Fibroblast of peridontal ligament (primary cell): ENCODE results near the gene TEX22.

ENCODE experiments used
- DNase-seq: peaks from one replicate; pipeline ENCODE4 v3.0.0-alpha.2; 2010; ENCODE audit errors: extremely low read depth

Gene TEX22

GRCh38 chr14:105456736-105457617, 58.6 kb downstream of the TEX22 start:
- no peak for DNase-seq

GRCh38 chr14:105458010-105458409, 59.7 kb downstream of the TEX22 start:
- no peak for DNase-seq

- DNase-seq = no peak
Measured at GRCh38 chr14:105458571-105458970, 60.2 kb downstream of the TEX22 start.

DNA sequence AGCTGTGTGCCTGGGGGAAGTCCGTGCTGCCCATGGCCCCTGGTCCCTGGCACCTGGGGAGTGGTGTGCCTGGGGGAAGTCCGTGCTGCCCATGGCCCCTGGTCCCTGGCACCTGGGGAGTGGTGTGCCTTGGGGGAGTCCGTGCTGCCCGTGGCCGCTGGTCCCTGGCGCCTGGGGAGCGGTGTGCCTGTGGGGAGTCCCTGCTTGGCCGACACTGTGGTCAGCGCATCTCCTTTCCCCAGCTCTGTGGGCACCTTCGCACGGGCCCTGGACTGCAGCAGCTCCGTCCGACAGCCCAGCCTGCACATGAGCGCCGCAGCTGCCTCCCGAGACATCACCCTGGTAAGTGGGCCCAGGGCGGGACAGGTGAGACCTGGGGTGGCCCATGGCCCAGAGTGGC, 61.8 kb downstream of the TEX22 start:
- no peak for DNase-seq

GRCh38 chr14:105460616-105461015, 62.3 kb downstream of the TEX22 start:
- DNase-seq = no peak

DNA sequence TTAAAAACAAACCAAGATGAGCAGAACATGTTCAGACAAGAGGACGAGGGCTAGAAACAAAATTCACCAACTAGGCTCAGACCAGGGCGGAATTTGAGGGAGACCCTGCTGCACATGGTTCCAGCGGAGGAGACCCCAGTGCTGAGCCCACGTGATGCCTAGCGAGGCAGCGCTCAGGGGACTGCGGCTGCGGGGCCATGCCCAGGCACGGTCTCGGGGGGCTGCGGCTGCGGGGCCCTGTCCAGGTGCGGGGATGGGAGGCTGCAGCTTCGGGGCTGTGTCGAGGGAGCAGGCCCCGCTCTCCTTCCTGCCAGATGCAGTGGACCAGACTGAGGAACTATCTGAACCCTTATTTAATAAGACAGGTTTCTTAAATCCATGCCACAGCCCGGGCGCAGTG, 63.6 kb downstream of the TEX22 start:
- no peak for DNase-seq
